Vagina (tissue), 2 donors: ENCODE results near the gene PARP14. TPM values are rescaled to one million over a fixed set of nuclear protein-coding genes. Genes with fewer than 3 reads are reported as not detected.

Source experiments
- DNase-seq, 2 donors: peaks; one replicate each; pipeline ENCODE4 v3.0.0-alpha.2; 2017; ENCODE audit errors: extremely low spot score in 2 of 2
- H3K27ac ChIP-seq: fragments of 200-600 bp; sonication (generic); one replicate; pipeline ENCODE4 v1.5.1; 2019
- H3K27me3 ChIP-seq: fragments of 200-600 bp; sonication (generic); one replicate; pipeline ENCODE4 v1.5.1; 2019
- H3K36me3 ChIP-seq, 2 donors: fragments of 200-600 bp; sonication (generic); one replicate each; pipeline ENCODE4 v1.5.1; 2017 to 2019
- H3K4me1 ChIP-seq: fragments of 200-600 bp; sonication (generic); one replicate; pipeline ENCODE4 v1.5.1; 2019
- H3K4me3 ChIP-seq, 2 donors: fragments of 200-600 bp; sonication (generic); 1 replicate in 1 of 2; 2 replicates in 1 of 2; pipeline ENCODE4 v1.5.1; 2016 to 2019
- H3K9me3 ChIP-seq: fragments of 200-600 bp; sonication (generic); one replicate; pipeline ENCODE4 v1.5.1; 2019
- CTCF ChIP-seq, 3 experiments: fragments of 450-650 bp in 2 of 3; fragments of 200-600 bp in 1 of 3; sonication (generic) in 1 of 3; IDR thresholded peaks; one replicate each; pipeline ENCODE4 v1.5.1; 2017 to 2019; ENCODE audit warnings: antibody characterized with exemption in 3 of 3, mild to moderate bottlenecking in 2 of 3, moderate library complexity in 2 of 3
- POLR2A ChIP-seq, 2 donors: fragments of 450-650 bp; IDR thresholded peaks; one replicate each; pipeline ENCODE4 v1.6.1; 2017; ENCODE audit warnings: antibody characterized with exemption in 2 of 2, mild to moderate bottlenecking in 2 of 2, moderate library complexity in 2 of 2
- POLR2AphosphoS5 ChIP-seq, 2 donors: sonication (generic); formaldehyde crosslinking; IDR thresholded peaks; one replicate each; pipeline ENCODE4 v1.9.0; 2017; ENCODE audit warnings: antibody characterized with exemption in 2 of 2, mild to moderate bottlenecking in 2 of 2, low read depth in 1 of 2; ENCODE audit not compliant: insufficient read depth in 1 of 2
- intact Hi-C: fragments of 100-400 bp; cut with DNase I; formaldehyde crosslinking; loops from one replicate; pipeline ENCODE4 v1.15.1; 2023
- total RNA-seq: library from RNA; depleted of rRNA; stranded (reverse); fragments of >200 nt; gene quantifications from one replicate; pipeline ENCODE4 v1.2.3, GENCODE V29; 2016

PARP14 gene
- total RNA-seq, 1 donor from 2014 or later: 44.4 TPM

DNA sequence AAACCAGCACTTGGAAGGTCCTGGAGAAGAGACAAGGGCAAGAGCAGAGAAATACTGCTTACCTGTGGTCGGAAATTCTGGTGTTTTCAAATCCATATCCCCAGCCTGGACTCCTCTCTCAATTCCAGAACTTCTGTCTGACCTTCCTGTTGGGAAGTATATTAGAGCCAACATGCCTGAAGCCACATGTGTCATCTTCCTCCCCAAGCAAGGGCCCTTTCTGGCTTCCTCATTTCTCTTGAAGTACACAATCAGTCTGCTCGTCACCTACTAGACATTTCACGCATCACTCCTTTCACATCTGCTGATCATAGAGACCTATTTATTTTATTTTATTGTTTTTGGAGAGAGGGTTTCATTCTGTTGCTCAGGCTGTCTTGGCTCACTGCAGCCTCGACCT, 8.4 kb downstream of the PARP14 start:
- TF ChIP-seq POLR2AphosphoS5 (IDR thresholded peaks at IDR 0.05; ENCODE audit: insufficient read depth in 1 of 2, low read depth in 1 of 2): no peak
- no peak overlapping the region for H3K27ac ChIP-seq
- intact Hi-C loops: no loop called here

DNA sequence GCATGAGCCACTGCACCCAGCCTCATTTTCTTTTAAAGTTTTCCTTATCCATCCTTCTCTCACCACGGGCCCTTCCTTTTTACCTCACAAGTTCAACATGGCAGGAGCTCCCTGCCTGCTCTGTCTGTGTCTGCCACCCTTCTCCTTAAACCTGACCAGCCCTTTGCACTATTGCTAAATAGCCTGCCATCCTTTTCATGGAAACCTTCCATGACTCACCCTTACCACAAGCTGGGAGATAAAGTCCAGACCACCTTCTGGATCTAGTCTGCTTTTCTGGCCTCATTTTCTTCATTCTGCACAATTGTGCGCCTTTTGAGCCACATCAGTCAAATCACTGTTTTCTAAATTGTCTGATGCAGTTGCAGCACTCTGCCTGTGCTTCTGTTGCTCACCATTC, 8.9 kb downstream of the PARP14 start:
- no peak for DNase-seq
- Histone ChIP-seq H3K27ac (no peak overlapping the region), H3K36me3 (peaks cover 0 to 22% of the 10 kb centered on the region in 2 donors), H3K4me1 (no peaks in the 10 kb centered on the region), H3K9me3 (no peaks in the 10 kb centered on the region), H3K4me3 (no peak overlapping the region), H3K27me3 (no peaks in the 10 kb centered on the region)
- intact Hi-C loops: no loop called here
- no peak for TF ChIP-seq CTCF (IDR thresholded peaks at IDR 0.05)
- TF ChIP-seq POLR2AphosphoS5 (IDR thresholded peaks at IDR 0.05; ENCODE audit: insufficient read depth in 1 of 2, low read depth in 1 of 2): no peak

More for the DNA sequence above, 8.4 kb downstream of the PARP14 start:
- Histone ChIP-seq H3K27me3 (no peaks in the 10 kb centered on the region), H3K36me3 (peaks cover 0 to 17% of the 10 kb centered on the region in 2 donors), H3K4me3 (no peak overlapping the region), H3K4me1 (no peaks in the 10 kb centered on the region), H3K9me3 (no peaks in the 10 kb centered on the region)
- no peak for DNase-seq

DNA sequence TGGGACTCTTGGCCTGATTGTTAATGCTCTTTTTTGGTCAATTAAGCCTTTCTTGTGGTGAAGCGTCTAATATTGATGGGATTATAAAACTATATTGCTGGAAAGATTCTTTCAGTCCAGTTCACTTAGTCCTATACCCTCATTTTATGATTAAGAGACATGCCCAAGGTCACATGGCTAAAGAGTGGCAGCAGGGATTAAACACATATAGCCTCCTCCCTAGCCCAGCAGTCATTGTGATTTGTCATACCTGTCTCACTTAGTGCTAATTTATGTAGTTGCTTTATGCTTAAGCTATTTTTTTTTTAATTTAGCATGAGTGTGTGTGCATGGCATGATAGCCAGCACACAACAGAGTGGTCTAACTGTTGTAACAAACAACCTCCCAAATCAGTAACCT, 9.5 kb downstream of the PARP14 start:
- H3K27me3 ChIP-seq: no peaks in the 10 kb centered on the region
- no peaks in the 10 kb centered on the region for H3K4me1 ChIP-seq
- DNase-seq: no peak
- H3K27ac ChIP-seq: no peak overlapping the region
- H3K36me3 ChIP-seq: peaks cover 0 to 22% of the 10 kb centered on the region in 2 donors
- no peak overlapping the region for H3K4me3 ChIP-seq
- TF ChIP-seq CTCF (IDR thresholded peaks at IDR 0.05) (no peak), POLR2AphosphoS5 (IDR thresholded peaks at IDR 0.05; ENCODE audit: insufficient read depth in 1 of 2, low read depth in 1 of 2) (no peak), POLR2A (IDR thresholded peaks at IDR 0.05) (no peak)
- H3K9me3 ChIP-seq: no peaks in the 10 kb centered on the region
- intact Hi-C loops: no loop called here

GRCh38 chr3:122691195-122691594, 10.6 kb downstream of the PARP14 start:
- H3K4me3 ChIP-seq: no peak overlapping the region
- no peaks in the 10 kb centered on the region for H3K9me3 ChIP-seq
- intact Hi-C loops: no loop called here
- DNase-seq: no peak
- H3K36me3 ChIP-seq: peaks cover 0 to 31% of the 10 kb centered on the region in 2 donors
- TF ChIP-seq POLR2A (IDR thresholded peaks at IDR 0.05) (no peak), CTCF (IDR thresholded peaks at IDR 0.05) (no peak), POLR2AphosphoS5 (IDR thresholded peaks at IDR 0.05; ENCODE audit: insufficient read depth in 1 of 2, low read depth in 1 of 2) (no peak)
- no peak overlapping the region for H3K27ac ChIP-seq
- H3K4me1 ChIP-seq: no peaks in the 10 kb centered on the region
- no peaks in the 10 kb centered on the region for H3K27me3 ChIP-seq

GRCh38 chr3:122692674-122693073, 12.0 kb downstream of the PARP14 start:
- Histone ChIP-seq H3K9me3 (no peaks in the 10 kb centered on the region), H3K27me3 (no peaks in the 10 kb centered on the region), H3K36me3 (peaks cover 0 to 37% of the 10 kb centered on the region in 2 donors), H3K27ac (no peak overlapping the region), H3K4me3 (no peak overlapping the region), H3K4me1 (no peaks in the 10 kb centered on the region)
- TF ChIP-seq POLR2A (IDR thresholded peaks at IDR 0.05) (no peak), CTCF (IDR thresholded peaks at IDR 0.05) (no peak), POLR2AphosphoS5 (IDR thresholded peaks at IDR 0.05; ENCODE audit: insufficient read depth in 1 of 2, low read depth in 1 of 2) (no peak)
- DNase-seq: no peak
- intact Hi-C loops: no loop called here
